T47D (cell line): ENCODE measurements around the gene ZNF799.
A peak's percentile ranks its signal among the peaks of the same experiment; 100 is the strongest.
"Not testable (repeated sequence)": the region's sequence is repeated elsewhere in the genome, so short reads cannot be mapped to it uniquely, and the experiment has no call there.

Experiments used
- DNase-seq, 2 experiments: peaks; one replicate each; pipeline versions ENCODE4 v3.0.0 to v3.0.0-alpha.2; 2011 to 2012; ENCODE audit warnings: low read depth in 1 of 2, low spot score in 1 of 2
- JUND ChIP-seq: IDR thresholded peaks from 2 replicates; pipeline ENCODE4 v1.6.1; 2012; ENCODE audit warnings: low read depth
- in situ Hi-C: cut with HindIII; loops from 2 replicates; pipeline ENCODE4 v1.10.0; 2016; ENCODE audit warnings: low sequenced_read_pairs, low pct_unique_long_range_greater_than_20kb

ZNF799 gene

GRCh38 chr19:12400633-12401502 is at the start of gene ZNF799:
Gene ZNF799 (minus strand): TSS chr19:12401271. CDS start chr19:12401070, 201 bp downstream.
- TF ChIP-seq JUND: no peak
- in situ Hi-C loops: no loop called here
- DNase-seq: peak; percentile 59 to 98

- no peak for TF ChIP-seq JUND
- in situ Hi-C loops: no loop called here
Observed at GRCh38 chr19:12450844-12451243, 49.8 kb upstream of the ZNF799 start.

GRCh38 chr19:12448808-12449207 is 47.7 kb upstream of the ZNF799 start:
- TF ChIP-seq JUND: no peak
- peak in 1 of 2 experiments; percentile 68 for DNase-seq
- in situ Hi-C loops: no loop called here

More at GRCh38 chr19:12450844-12451243, 49.8 kb upstream of the ZNF799 start:
- no peak for DNase-seq

GRCh38 chr19:12440541-12441316 is 39.7 kb upstream of the ZNF799 start, which contains the start of gene ZNF443:
Gene ZNF443 (minus strand): TSS chr19:12441021. CDS start chr19:12440914, 107 bp downstream.
- in situ Hi-C loops: no loop called here
- peak; percentile 69 to 99 for DNase-seq
- no peak for TF ChIP-seq JUND

GRCh38 chr19:12439686-12440540 is 38.8 kb upstream of the ZNF799 start:
- in situ Hi-C loops: not testable (repeated sequence)
- DNase-seq: peak in 1 of 2 experiments; percentile 60

- DNase-seq, in situ Hi-C loops: not testable (repeated sequence)
Observed at GRCh38 chr19:12430726-12431299, 29.7 kb upstream of the ZNF799 start.

- in situ Hi-C loops: no loop called here
- DNase-seq: no peak
- TF ChIP-seq JUND: no peak
Observed at GRCh38 chr19:12425888-12426274, 24.8 kb upstream of the ZNF799 start.

- in situ Hi-C loops: no loop called here
- TF ChIP-seq JUND: no peak
- no peak for DNase-seq
Observed at GRCh38 chr19:12425236-12425887, 24.3 kb upstream of the ZNF799 start.

GRCh38 chr19:12417273-12417672 is 16.2 kb upstream of the ZNF799 start:
- peak in 1 of 2 experiments; percentile 42 for DNase-seq
- in situ Hi-C loops: not testable (repeated sequence)

- TF ChIP-seq JUND: no peak
- no peak for DNase-seq
- in situ Hi-C loops: no loop called here
Observed at GRCh38 chr19:12411893-12412292, 10.8 kb upstream of the ZNF799 start.

- in situ Hi-C loops: not testable (repeated sequence)
- peak in 1 of 2 experiments; percentile 73 for DNase-seq
Observed at GRCh38 chr19:12399901-12400632, 1.0 kb downstream of the ZNF799 start.

GRCh38 chr19:12391148-12391547 is 9.9 kb downstream of the ZNF799 start:
- DNase-seq, in situ Hi-C loops: not testable (repeated sequence)

GRCh38 chr19:12386365-12386764 is 14.7 kb downstream of the ZNF799 start:
- in situ Hi-C loops, DNase-seq: not testable (repeated sequence)
